ENCODE measurements around the gene CYBA. TPM values are rescaled to one million over a fixed set of nuclear protein-coding genes. Genes with fewer than 3 reads are reported as not detected.

The CYBA gene
- total and polyA plus RNA-seq, 9 of the 15 experiments (the other 6 are each of a cell fraction or from before 2014, with no cell fraction given), result 0.34 to 683 (median 93.0) TPM

GRCh38 chr16:88651276-88651988 lies 579 bp upstream of the CYBA start (continued):
- TF ChIP-seq, protein P1, sequence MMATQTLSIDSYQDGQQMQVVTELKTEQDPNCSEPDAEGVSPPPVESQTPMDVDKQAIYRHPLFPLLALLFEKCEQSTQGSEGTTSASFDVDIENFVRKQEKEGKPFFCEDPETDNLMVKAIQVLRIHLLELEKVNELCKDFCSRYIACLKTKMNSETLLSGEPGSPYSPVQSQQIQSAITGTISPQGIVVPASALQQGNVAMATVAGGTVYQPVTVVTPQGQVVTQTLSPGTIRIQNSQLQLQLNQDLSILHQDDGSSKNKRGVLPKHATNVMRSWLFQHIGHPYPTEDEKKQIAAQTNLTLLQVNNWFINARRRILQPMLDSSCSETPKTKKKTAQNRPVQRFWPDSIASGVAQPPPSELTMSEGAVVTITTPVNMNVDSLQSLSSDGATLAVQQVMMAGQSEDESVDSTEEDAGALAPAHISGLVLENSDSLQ (IDR thresholded peaks at IDR 0.05), result peak; percentile 56; the same call in 1 of the 2 replicates
- TF ChIP-seq POU5F1 (IDR thresholded peaks at IDR 0.05; ENCODE audit: borderline replicate concordance, low read depth, low read length, partially characterized antibody), result no peak
- peak; percentile 47; the same call in 1 of the 2 replicates for TF ChIP-seq ATF7 (IDR thresholded peaks at IDR 0.05)
- TF ChIP-seq ZNF707 (CRISPR knock-in tag; conservative IDR thresholded peaks at IDR 0.05), result peak; percentile 34; the same call in 1 of the 2 replicates
- no peak for TF ChIP-seq ZBTB1 (CRISPR knock-in tag; IDR thresholded peaks at IDR 0.05; ENCODE audit: borderline replicate concordance, low read depth)
- no peak for TF ChIP-seq ZNF24 (IDR thresholded peaks at IDR 0.05)
- TF ChIP-seq SRSF9 (IDR thresholded peaks at IDR 0.05; ENCODE audit: borderline replicate concordance, low read depth, low read length), result no peak
- no peak for TF ChIP-seq RFX1 (IDR thresholded peaks at IDR 0.05)
- TF ChIP-seq, protein P2, sequence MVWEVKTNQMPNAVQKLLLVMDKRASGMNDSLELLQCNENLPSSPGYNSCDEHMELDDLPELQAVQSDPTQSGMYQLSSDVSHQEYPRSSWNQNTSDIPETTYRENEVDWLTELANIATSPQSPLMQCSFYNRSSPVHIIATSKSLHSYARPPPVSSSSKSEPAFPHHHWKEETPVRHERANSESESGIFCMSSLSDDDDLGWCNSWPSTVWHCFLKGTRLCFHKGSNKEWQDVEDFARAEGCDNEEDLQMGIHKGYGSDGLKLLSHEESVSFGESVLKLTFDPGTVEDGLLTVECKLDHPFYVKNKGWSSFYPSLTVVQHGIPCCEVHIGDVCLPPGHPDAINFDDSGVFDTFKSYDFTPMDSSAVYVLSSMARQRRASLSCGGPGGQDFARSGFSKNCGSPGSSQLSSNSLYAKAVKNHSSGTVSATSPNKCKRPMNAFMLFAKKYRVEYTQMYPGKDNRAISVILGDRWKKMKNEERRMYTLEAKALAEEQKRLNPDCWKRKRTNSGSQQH (CRISPR knock-in tag; IDR thresholded peaks at IDR 0.05), result 0 out of 2 replicates have a peak, but pooled peaks have one; percentile 4
- TF ChIP-seq CUX1 (CRISPR knock-in tag; IDR thresholded peaks at IDR 0.05), result no peak
- TF ChIP-seq, protein P3, sequence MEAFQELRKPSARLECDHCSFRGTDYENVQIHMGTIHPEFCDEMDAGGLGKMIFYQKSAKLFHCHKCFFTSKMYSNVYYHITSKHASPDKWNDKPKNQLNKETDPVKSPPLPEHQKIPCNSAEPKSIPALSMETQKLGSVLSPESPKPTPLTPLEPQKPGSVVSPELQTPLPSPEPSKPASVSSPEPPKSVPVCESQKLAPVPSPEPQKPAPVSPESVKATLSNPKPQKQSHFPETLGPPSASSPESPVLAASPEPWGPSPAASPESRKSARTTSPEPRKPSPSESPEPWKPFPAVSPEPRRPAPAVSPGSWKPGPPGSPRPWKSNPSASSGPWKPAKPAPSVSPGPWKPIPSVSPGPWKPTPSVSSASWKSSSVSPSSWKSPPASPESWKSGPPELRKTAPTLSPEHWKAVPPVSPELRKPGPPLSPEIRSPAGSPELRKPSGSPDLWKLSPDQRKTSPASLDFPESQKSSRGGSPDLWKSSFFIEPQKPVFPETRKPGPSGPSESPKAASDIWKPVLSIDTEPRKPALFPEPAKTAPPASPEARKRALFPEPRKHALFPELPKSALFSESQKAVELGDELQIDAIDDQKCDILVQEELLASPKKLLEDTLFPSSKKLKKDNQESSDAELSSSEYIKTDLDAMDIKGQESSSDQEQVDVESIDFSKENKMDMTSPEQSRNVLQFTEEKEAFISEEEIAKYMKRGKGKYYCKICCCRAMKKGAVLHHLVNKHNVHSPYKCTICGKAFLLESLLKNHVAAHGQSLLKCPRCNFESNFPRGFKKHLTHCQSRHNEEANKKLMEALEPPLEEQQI (IDR thresholded peaks at IDR 0.05), result no peak
- TF ChIP-seq ZNF75A (CRISPR knock-in tag; IDR thresholded peaks at IDR 0.05), result no peak
- TF ChIP-seq, protein P4, sequence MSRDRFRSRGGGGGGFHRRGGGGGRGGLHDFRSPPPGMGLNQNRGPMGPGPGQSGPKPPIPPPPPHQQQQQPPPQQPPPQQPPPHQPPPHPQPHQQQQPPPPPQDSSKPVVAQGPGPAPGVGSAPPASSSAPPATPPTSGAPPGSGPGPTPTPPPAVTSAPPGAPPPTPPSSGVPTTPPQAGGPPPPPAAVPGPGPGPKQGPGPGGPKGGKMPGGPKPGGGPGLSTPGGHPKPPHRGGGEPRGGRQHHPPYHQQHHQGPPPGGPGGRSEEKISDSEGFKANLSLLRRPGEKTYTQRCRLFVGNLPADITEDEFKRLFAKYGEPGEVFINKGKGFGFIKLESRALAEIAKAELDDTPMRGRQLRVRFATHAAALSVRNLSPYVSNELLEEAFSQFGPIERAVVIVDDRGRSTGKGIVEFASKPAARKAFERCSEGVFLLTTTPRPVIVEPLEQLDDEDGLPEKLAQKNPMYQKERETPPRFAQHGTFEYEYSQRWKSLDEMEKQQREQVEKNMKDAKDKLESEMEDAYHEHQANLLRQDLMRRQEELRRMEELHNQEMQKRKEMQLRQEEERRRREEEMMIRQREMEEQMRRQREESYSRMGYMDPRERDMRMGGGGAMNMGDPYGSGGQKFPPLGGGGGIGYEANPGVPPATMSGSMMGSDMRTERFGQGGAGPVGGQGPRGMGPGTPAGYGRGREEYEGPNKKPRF (IDR thresholded peaks at IDR 0.05; ENCODE audit: low read depth, low read length), result no peak
